ENCODE measurements around the gene TXNDC2. TPM values are rescaled to one million over a fixed set of nuclear protein-coding genes. Genes with fewer than 3 reads are reported as not detected.
"Not testable (repeated sequence)": the region's sequence is repeated elsewhere in the genome, so short reads cannot be mapped to it uniquely, and the experiment has no call there.

The TXNDC2 gene
- total RNA-seq: not detected

DNA sequence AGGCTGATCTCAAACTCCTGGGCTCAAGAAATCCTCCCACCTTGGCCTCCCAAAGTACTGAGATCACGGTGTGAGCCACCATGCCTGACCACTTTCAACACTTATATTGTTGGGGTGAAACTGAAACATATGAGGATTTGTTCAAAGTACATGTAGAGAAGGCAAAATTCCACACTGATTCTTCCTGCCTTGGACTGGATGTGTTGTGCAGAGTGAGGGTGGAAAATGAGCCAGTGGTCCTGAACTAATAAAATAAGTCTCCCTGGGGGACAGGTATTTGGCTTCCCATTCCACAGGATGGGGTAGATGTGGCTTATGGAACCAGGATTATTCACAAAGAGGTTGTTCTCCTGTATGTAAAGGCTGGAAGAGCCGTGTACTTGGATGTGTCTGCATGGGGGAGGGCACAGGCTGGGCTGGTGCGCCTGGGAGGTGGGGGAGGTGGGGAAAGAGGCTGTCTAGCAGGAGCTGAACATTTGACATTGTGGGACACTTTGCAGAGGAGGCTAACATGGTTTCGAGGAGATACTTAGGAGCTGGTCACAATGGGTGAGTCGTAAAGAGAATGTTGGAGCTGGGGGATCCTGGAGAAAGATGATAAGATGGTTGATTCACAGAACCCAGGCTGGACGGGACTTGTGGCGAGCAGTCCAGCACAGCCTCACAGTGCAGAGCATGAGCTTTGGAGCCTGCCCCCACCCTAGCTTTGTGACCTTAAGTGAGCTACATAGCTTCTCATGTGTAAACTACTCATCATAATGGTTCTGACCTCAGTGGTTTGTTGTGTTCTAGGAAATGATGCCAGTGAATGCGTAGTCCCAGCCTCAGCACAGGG lies at the start of gene TXNDC2:
TSS of gene TXNDC2 (plus strand) at position 804 of the 835 bp plus-strand sequence. CDS start 708 bp downstream, outside the sequence.
- no peak for DNase-seq

GRCh38 chr18:9838144-9838877 lies 47.5 kb upstream of the TXNDC2 start:
- no peak for DNase-seq

GRCh38 chr18:9839211-9839610 lies 46.6 kb upstream of the TXNDC2 start:
- DNase-seq: no peak

DNA sequence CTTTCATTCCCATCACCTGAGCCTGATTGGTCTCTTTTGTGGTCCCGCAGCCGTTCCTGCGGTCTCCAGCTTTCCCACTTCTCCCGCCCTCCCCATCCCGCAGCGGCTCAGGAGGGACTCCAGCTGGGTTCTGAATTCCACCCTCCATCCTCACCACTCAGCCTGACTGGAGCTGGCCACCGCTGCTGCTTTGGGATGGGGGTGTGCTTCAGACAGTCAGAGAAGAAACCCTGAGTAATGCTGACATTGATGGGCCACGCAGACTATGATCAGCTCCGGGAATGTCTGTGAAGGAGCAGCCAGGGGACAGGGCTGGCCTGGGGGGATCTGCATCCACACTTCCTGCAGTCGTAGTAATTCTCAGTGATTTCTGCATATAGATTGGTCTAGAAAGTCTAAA lies 45.9 kb upstream of the TXNDC2 start:
- no peak for DNase-seq

DNA sequence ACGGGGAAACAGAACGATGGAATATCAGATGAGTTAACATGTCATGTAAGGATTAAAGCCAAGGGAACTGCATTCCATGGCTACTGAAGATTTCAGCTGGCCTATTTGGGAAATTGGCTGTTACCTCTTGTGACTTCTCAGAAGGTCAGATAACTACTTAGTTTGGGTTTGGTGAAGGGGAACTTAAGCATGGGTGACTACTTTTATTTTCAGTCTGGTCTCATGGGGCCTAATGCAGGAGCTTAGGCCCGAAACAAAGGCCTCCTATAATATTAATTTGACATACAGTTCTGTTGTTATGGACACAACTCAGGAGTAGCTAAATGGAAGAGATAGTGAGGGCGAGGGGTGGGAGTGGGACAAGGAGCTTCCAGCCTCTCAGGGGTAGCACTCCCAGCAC lies 44.0 kb upstream of the TXNDC2 start:
- no peak for DNase-seq

GRCh38 chr18:9842448-9842847 lies 43.3 kb upstream of the TXNDC2 start:
- DNase-seq: no peak

DNA sequence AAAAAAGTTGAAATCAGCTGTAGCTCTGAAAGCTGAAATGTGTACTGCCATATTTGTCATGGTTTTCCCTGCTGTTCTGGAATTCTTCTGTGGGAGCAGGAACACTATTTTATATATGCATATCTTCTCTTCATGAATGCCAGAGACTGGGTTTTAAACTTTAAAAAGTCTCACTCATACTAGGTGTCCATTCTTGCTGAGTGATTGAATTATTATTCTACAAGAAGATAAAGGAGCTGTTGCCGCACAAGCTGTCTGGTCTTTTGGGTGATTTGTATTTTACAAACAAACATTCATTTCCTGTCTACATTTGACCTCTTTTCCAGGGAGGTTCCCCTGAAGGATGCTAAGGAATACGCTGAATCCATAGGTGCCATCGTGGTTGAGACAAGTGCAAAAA lies 40.5 kb upstream of the TXNDC2 start:
- no peak for DNase-seq

- DNase-seq: no peak
These were observed 39.4 kb upstream of the TXNDC2 start for GRCh38 chr18:9846162-9846925.

DNA sequence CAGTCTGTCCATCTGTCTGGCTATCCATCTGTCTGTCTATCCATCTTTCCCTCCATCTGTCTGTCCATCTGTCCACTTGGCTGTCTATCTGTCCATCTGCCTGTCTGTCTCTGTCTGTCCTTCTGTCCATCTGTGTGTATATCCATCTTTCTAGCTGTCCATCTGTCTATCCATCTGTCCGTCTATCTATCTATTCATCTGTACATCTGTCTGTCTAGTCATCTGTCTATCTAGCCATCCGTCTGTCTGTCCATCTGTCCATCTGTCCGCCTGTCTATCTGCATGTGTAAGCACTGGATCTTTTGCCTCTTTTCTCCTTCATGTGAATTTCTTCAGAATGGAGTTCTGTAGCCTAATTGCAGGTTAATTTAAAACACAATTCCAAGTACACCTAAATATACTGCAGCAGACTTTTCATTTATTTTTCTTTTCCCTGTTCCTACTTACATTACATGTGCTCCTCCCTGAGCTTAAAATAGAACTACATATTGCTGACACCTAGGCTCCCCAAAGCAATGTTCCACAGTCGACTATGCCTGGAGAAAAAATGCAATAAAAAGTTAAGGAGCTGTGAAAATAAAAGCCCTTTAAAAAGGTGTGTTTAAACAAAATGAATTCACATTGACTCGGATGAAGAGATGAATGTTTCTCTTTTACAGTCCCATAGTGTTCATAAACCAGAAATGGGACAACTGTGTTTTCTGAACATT lies 37.4 kb upstream of the TXNDC2 start:
- no peak for DNase-seq

DNA sequence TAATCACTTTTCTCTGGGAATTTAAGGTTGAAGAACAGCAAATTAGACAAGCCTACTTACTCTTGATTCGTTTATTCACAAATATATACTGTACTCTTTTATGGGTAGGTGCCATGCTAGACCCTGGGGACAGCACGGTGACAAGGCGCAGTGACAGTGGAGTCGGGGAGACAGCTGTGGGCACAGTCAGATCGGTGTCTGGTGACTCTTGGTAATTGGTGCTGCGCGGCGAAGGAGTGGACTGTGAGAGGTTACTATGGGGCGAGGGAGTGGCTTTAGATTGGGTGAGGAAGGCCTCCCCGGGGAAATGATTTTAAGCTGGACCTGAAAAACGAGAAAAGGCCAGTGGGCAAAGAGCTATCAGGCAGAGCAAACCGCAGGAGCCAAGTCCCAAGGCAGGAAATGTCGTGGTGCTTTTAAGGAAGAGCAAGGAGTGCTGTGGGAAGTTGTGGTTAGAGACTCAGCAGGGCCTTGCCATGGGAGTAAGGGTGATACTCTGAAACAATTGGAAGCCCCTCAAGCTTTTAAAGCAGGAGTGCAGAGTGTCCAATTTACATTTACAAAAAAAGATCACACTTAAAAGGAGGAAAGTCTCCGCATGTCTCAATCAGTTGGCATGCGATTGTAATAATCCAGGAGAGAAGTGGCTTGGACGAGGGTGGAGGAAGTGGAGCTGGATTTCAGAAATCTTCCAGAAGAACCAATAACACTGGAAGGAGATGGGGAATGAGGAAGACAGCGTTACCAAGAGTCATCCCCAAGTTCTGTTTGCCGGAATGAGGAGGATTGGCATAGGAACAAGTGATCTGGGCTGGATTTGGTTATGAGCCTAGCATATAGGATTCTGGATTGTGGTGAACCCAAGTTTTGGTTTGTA lies 36.1 kb upstream of the TXNDC2 start:
- no peak for DNase-seq

DNA sequence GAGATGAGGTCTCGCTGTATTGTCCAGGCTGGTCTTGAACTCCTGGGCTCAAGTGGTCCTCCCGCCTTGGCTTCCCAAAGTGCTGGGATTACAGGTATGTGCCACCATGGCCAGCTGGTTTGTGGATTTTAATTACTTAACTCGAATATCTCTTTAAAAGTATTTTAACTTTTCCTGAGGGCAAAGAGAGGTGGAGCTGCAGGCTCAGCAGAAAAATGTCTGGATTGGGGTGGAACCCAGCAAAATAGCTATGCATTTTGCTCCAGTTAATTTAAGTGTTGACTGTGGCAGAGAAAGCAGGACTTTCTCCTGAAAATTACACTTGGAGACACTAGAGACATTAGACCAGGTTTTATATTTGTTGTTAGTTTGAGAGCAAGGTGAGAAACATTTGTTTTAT lies 35.5 kb upstream of the TXNDC2 start:
- no peak for DNase-seq

GRCh38 chr18:9851511-9851910 lies 34.3 kb upstream of the TXNDC2 start:
- no peak for DNase-seq

- DNase-seq: no peak
These were observed 33.3 kb upstream of the TXNDC2 start for GRCh38 chr18:9852266-9853081.

DNA sequence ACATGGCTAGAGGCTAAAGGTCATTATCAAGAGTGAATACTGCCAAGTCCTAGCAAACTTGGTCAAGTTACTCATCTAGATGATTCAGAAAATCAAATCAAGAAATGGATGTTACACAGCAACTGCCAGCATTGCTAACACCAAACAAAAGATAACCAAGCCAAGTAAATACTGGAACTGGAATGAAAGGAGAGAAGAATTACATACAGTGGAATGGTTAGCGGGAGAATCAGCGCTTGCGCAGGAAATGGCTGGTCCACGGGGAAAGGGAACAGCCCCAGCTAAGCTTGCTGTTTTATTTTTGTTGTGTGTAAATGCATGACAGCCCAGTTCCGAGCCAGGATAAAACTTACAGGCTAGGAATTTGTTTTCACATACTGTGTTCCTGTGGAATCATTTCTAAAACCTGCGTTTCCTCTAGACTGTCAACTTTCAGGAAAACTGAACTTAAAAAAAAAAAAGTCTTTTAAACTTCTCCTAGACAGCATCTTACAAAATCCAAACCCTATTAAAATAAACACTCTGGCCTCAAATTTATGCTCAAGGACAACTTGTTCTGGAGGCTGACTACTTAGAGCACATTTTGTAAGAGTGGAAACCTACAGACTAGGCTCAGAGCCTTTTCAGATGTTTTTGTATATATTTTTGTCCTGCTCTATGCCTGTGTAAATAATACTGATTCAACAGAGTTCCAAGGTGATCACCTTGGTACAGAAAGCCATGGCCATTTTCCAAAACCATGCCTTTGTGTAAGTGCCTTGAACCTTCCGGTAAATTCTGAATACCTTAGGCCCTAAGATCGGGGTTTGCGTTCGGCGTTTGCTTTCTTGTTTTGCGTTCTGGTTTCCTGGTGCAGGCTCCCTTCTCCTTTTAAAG lies 30.7 kb upstream of the TXNDC2 start:
- DNase-seq: no peak

DNA sequence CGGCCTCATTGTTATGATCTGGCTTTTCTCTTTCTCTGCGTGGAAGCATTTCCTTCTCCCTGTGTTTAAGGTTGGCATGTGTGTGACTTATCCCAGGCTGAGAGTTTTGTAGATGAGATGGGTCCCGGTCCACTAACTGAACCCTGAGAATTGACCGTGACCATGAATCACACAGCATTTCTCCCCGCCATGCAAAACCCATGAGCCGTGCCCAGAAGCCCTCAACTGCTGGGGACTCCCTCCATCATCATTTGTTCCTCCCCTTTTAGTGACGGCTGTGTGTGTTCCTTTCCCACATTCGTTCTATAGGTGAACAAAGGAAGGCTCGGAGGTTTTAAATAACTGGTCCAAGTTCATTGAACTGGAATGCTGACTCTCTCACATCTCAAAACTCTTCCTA lies 30.1 kb upstream of the TXNDC2 start:
- no peak for DNase-seq

DNA sequence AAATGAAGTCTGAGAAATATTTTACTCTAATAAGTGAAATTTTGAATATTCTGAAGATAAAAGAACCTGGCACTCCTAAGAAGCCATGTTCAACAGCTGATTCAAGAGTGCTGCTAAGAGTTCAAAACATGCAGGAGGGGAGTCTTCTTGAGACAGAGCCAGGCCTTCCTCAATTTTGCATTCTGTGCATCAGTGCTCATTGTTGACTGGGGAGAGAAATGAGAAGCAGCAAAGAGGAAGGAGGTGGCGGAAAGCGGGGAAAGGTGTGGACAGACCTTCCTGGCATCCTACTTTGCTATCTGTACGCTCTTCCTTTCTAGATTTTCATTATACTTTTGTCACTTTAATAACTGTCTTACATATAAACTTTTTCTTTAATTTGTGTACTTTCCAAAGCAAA lies 29.7 kb upstream of the TXNDC2 start:
- DNase-seq: no peak

- not testable (repeated sequence) for DNase-seq
These were observed 28.2 kb upstream of the TXNDC2 start for GRCh38 chr18:9857479-9857998.

- no peak for DNase-seq
These were observed 27.1 kb upstream of the TXNDC2 start for GRCh38 chr18:9858642-9859041.

DNA sequence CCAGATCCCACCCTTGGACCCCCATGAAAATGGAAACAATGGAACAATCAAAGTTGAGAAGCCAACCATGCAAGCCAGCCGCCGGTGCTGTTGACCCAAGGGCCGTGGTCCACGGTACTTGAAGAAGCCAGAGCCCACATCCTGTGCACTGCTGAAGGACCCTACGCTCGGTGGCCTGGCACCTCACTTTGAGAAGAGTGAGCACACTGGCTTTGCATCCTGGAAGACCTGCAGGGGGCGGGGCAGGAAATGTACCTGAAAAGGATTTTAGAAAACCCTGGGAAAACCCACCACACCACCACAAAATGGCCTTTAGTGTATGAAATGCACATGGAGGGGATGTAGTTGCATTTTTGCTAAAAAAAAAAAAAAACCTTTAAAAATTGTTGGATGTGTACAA lies 26.5 kb upstream of the TXNDC2 start:
- DNase-seq: no peak

- no peak for DNase-seq
These were observed 25.1 kb upstream of the TXNDC2 start for GRCh38 chr18:9860682-9861081.

Data from effector CD4-positive, alpha-beta T cell (primary cell).